Neural cell (in vitro differentiated cells): Measurements from ENCODE around the gene CASP9. TPM values are rescaled to one million over a fixed set of nuclear protein-coding genes. Genes with fewer than 3 reads are reported as not detected.

Source experiments
- H2AFZ ChIP-seq: fragments of 200-600, 300-800 bp; sonication (generic), shearing (Covaris generic); 2 replicates; pipeline ENCODE4 v1.6.0; 2014; ENCODE audit warnings: low read depth, mild to moderate bottlenecking, antibody characterized with exemption, low read length, moderate library complexity
- H3F3A ChIP-seq: fragments of 200-600 bp; shearing (Covaris generic); 2 replicates; pipeline ENCODE4 v1.6.1; 2016; ENCODE audit warnings: mild to moderate bottlenecking, moderate library complexity, mixed read lengths, antibody characterized with exemption, low read length; ENCODE audit not compliant: insufficient read depth, poor library complexity, severe bottlenecking
- H3K27ac ChIP-seq: fragments of 200-600, 300-800 bp; sonication (generic), shearing (Covaris generic); 2 replicates; pipeline ENCODE4 v1.5.1; 2014; ENCODE audit warnings: mild to moderate bottlenecking, low read length, moderate library complexity
- H3K27me3 ChIP-seq: fragments of 300-800, 200-600 bp; sonication (generic), shearing (Covaris generic); 2 replicates; pipeline ENCODE4 v1.6.0; 2014; ENCODE audit warnings: mild to moderate bottlenecking, low read depth, low read length, moderate library complexity; ENCODE audit not compliant: insufficient read depth
- H3K36me3 ChIP-seq: fragments of 300-800, 200-600 bp; sonication (generic), shearing (Covaris generic); 2 replicates; pipeline ENCODE4 v1.5.1; 2014; ENCODE audit warnings: mild to moderate bottlenecking, antibody characterized with exemption, low read length, moderate library complexity; ENCODE audit not compliant: insufficient read depth
- H3K4me2 ChIP-seq: fragments of 300-800, 200-600 bp; sonication (generic), shearing (Covaris generic); 2 replicates; pipeline ENCODE4 v1.6.0; 2014; ENCODE audit warnings: mild to moderate bottlenecking, low read length
- H3K4me3 ChIP-seq: fragments of 300-800, 200-600 bp; sonication (generic), shearing (Covaris generic); 2 replicates; pipeline ENCODE4 v1.5.1; 2014; ENCODE audit warnings: mild to moderate bottlenecking, low read length, moderate library complexity
- H3K79me2 ChIP-seq: fragments of 200-600 bp; shearing (Covaris generic); replicated peaks from 2 replicates; pipeline ENCODE4 v1.6.0; 2014; ENCODE audit warnings: mild to moderate bottlenecking, low read length, moderate library complexity; ENCODE audit not compliant: insufficient read depth
- H3K9ac ChIP-seq: fragments of 300-800, 200-600 bp; sonication (generic), shearing (Covaris generic); 2 replicates; pipeline ENCODE4 v1.6.1; 2016; ENCODE audit warnings: mild to moderate bottlenecking, low read length, mixed read lengths
- H3K9me2 ChIP-seq: fragments of 200-600 bp; shearing (Covaris generic); 2 replicates; pipeline ENCODE4 v1.6.1; 2016; ENCODE audit warnings: mild to moderate bottlenecking, low read length, mixed read lengths; ENCODE audit not compliant: insufficient read depth
- H3K9me3 ChIP-seq: fragments of 200-600, 300-800 bp; sonication (generic), shearing (Covaris generic); 2 replicates; pipeline ENCODE4 v1.6.1; 2016; ENCODE audit warnings: mild to moderate bottlenecking, mixed run types, low read length, moderate library complexity, mixed read lengths
- H4K20me1 ChIP-seq: fragments of 200-600 bp; shearing (Covaris generic); 2 replicates; pipeline ENCODE4 v1.6.1; 2016; ENCODE audit warnings: mild to moderate bottlenecking, mixed run types; ENCODE audit not compliant: insufficient read depth
- EP300 ChIP-seq: fragments of 450-650 bp; conservative IDR thresholded peaks from 2 replicates; pipeline ENCODE4 v1.6.1; 2014; ENCODE audit warnings: antibody characterized with exemption, mild to moderate bottlenecking, moderate library complexity; ENCODE audit not compliant: poor library complexity, severe bottlenecking
- EZH2 ChIP-seq: fragments of 200-600, 300-800 bp; shearing (Covaris generic), sonication (generic); IDR thresholded peaks from 2 replicates; pipeline ENCODE4 v1.6.1; 2014; ENCODE audit warnings: antibody characterized with exemption, low read length, borderline replicate concordance, mild to moderate bottlenecking; ENCODE audit not compliant: insufficient read depth, poor library complexity, severe bottlenecking
- MXI1 ChIP-seq: fragments of 450-650 bp; conservative IDR thresholded peaks from 2 replicates; pipeline ENCODE4 v1.6.1; 2014; ENCODE audit warnings: antibody characterized with exemption, mild to moderate bottlenecking; ENCODE audit not compliant: poor library complexity, severe bottlenecking
- POLR2AphosphoS5 ChIP-seq: IDR thresholded peaks from 2 replicates; pipeline ENCODE4 v1.6.1; 2012
- RAD21 ChIP-seq: fragments of 450-650 bp; conservative IDR thresholded peaks from 2 replicates; pipeline ENCODE4 v1.6.1; 2014; ENCODE audit warnings: antibody characterized with exemption, mild to moderate bottlenecking, moderate library complexity
- SMC3 ChIP-seq: fragments of 450-650 bp; conservative IDR thresholded peaks from 2 replicates; pipeline ENCODE4 v1.6.1; 2014; ENCODE audit warnings: antibody characterized with exemption, mild to moderate bottlenecking, moderate library complexity; ENCODE audit not compliant: poor library complexity
- polyA plus RNA-seq: library from polyadenylated mRNA; depleted of rRNA; stranded (reverse); fragments of >200 nt; gene quantifications from 2 replicates; pipeline ENCODE4 v1.2.3, GENCODE V29; 2014

CASP9 gene
- polyA plus RNA-seq, 1 donor from 2014 or later, result 13.7 TPM

- H4K20me1 ChIP-seq, result no peaks in the 10 kb centered on the region
- H3K9me3 ChIP-seq, result no peaks in the 10 kb centered on the region
- no peak overlapping the region for H2AFZ ChIP-seq
- peaks cover 11% of the 10 kb centered on the region for H3F3A ChIP-seq
- peaks cover 32% of the 10 kb centered on the region for H3K79me2 ChIP-seq
- H3K27ac ChIP-seq, result peak overlapping the region; percentile 95
- H3K4me3 ChIP-seq, result peak overlapping the region; percentile 95
- no peaks in the 10 kb centered on the region for H3K36me3 ChIP-seq
- H3K9me2 ChIP-seq, result no peaks in the 10 kb centered on the region
- TF ChIP-seq MXI1, result no peak
- TF ChIP-seq EP300, result no peak
- H3K4me2 ChIP-seq, result peak overlapping the region; percentile 51
- no peaks in the 10 kb centered on the region for H3K27me3 ChIP-seq
- H3K9ac ChIP-seq, result peak overlapping the region; percentile 85
Measured at GRCh38 chr1:15526021-15526489, 2.0 kb upstream of the CASP9 start.

GRCh38 chr1:15525050-15526020, 1.3 kb upstream of the CASP9 start:
- Histone ChIP-seq H4K20me1 (no peaks in the 10 kb centered on the region), H3K36me3 (no peaks in the 10 kb centered on the region), H3K4me3 (peak overlapping the region; percentile 95), H2AFZ (peak overlapping the region; percentile 73), H3K9me2 (no peaks in the 10 kb centered on the region), H3K9ac (peak overlapping the region; percentile 85), H3F3A (peaks cover 11% of the 10 kb centered on the region), H3K9me3 (no peaks in the 10 kb centered on the region), H3K27ac (peak overlapping the region; percentile 95), H3K4me2 (peak overlapping the region; percentile 51), H3K27me3 (no peaks in the 10 kb centered on the region), H3K79me2 (peaks cover 32% of the 10 kb centered on the region)
- TF ChIP-seq RAD21, result no peak
- TF ChIP-seq SMC3, result no peak
- no peak for TF ChIP-seq MXI1
- no peak for TF ChIP-seq POLR2AphosphoS5
- no peak for TF ChIP-seq EZH2
- TF ChIP-seq EP300, result no peak

- no peaks in the 10 kb centered on the region for H3K9me3 ChIP-seq
- no peaks in the 10 kb centered on the region for H3K27me3 ChIP-seq
- no peak for TF ChIP-seq SMC3
- peak; percentile 39 for TF ChIP-seq EP300
- TF ChIP-seq POLR2AphosphoS5, result peak; percentile 76
- peaks cover 11% of the 10 kb centered on the region for H3F3A ChIP-seq
- H3K27ac ChIP-seq, result peak overlapping the region; percentile 95
- peak overlapping the region; percentile 85 for H3K9ac ChIP-seq
- no peaks in the 10 kb centered on the region for H3K36me3 ChIP-seq
- H4K20me1 ChIP-seq, result no peaks in the 10 kb centered on the region
- peak overlapping the region; percentile 95 for H3K4me3 ChIP-seq
- H3K9me2 ChIP-seq, result no peaks in the 10 kb centered on the region
- H3K4me2 ChIP-seq, result no peak overlapping the region
- H3K79me2 ChIP-seq, result peaks cover 32% of the 10 kb centered on the region
- peak overlapping the region; percentile 62 for H2AFZ ChIP-seq
Measured at GRCh38 chr1:15524283-15525049, 451 bp upstream of the CASP9 start.
